GDM1 (cell line): Measurements from ENCODE around the gene SLC16A14.

Source experiments
- DNase-seq: peaks from one replicate; lab custom pipeline; 2025; lab: John Stamatoyannopoulos, UW

Gene SLC16A14

GRCh38 chr2:230042195-230042594 lies 26.5 kb downstream of the SLC16A14 start:
- no peak for DNase-seq

GRCh38 chr2:230023313-230023712 lies 45.4 kb downstream of the SLC16A14 start:
- DNase-seq: no peak

GRCh38 chr2:230019742-230020141 lies 49.0 kb downstream of the SLC16A14 start:
- no peak for DNase-seq

- DNase-seq: no peak
Measured at GRCh38 chr2:230018153-230018552, 50.6 kb downstream of the SLC16A14 start.

- DNase-seq: no peak
Measured at GRCh38 chr2:230016844-230017243, 51.9 kb downstream of the SLC16A14 start.

- DNase-seq: no peak
Measured at GRCh38 chr2:230012267-230012884, 56.3 kb downstream of the SLC16A14 start.

- no peak for DNase-seq
Measured at GRCh38 chr2:230011617-230012016, 57.1 kb downstream of the SLC16A14 start.

- no peak for DNase-seq
Measured at GRCh38 chr2:230010501-230010900, 58.2 kb downstream of the SLC16A14 start.

GRCh38 chr2:230008708-230009066 lies 60.0 kb downstream of the SLC16A14 start:
- no peak for DNase-seq

GRCh38 chr2:230007931-230008707 lies 60.6 kb downstream of the SLC16A14 start:
- peak; percentile 59 for DNase-seq

- no peak for DNase-seq
Measured at GRCh38 chr2:230000118-230000841, 68.4 kb downstream of the SLC16A14 start.

GRCh38 chr2:229997565-229997964 lies 71.2 kb downstream of the SLC16A14 start:
- DNase-seq: no peak

- no peak for DNase-seq
Measured at GRCh38 chr2:229996320-229996719, 72.4 kb downstream of the SLC16A14 start.

GRCh38 chr2:229993236-229993635 lies 75.5 kb downstream of the SLC16A14 start:
- DNase-seq: no peak
